ENCODE results near the gene FAM171A1. TPM values are rescaled to one million over a fixed set of nuclear protein-coding genes. Genes with fewer than 3 reads are reported as not detected.
"Not testable (repeated sequence)": the region's sequence is repeated elsewhere in the genome, so short reads cannot be mapped to it uniquely, and the experiment has no call there.

The FAM171A1 gene
- total and polyA plus RNA-seq, 2 experiments from 2014 or later: 38.9 to 41.5 TPM

DNA sequence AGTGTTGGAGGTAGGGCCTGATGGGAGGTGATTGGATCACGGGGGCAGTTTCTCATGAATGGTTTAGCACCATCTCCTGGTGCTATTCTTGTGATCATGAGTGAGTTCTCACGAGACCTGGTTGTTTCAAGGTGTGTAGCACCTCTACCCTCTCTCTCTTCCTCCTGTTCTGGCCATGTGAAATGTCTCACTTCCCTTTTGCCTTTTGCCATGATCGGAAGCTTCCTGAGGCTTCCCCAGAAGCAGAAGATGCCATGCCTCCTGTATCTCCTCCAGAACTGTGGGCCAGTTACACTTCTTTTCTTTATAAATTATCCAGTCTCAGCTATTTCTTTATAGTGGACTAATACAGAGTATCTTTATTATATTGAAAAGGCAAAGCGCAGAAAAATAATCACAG, 90.1 kb downstream of the FAM171A1 start:
- no peaks in the 10 kb centered on the region for H3K9me3 ChIP-seq (ENCODE audit: low read depth)
- peaks cover 3% of the 10 kb centered on the region for H3K36me3 ChIP-seq
- H3K27ac ChIP-seq: no peak overlapping the region
- no peak for DNase-seq (ENCODE audit: low read depth in 1 of 2, low spot score in 1 of 2)
- TF ChIP-seq, protein P1, sequence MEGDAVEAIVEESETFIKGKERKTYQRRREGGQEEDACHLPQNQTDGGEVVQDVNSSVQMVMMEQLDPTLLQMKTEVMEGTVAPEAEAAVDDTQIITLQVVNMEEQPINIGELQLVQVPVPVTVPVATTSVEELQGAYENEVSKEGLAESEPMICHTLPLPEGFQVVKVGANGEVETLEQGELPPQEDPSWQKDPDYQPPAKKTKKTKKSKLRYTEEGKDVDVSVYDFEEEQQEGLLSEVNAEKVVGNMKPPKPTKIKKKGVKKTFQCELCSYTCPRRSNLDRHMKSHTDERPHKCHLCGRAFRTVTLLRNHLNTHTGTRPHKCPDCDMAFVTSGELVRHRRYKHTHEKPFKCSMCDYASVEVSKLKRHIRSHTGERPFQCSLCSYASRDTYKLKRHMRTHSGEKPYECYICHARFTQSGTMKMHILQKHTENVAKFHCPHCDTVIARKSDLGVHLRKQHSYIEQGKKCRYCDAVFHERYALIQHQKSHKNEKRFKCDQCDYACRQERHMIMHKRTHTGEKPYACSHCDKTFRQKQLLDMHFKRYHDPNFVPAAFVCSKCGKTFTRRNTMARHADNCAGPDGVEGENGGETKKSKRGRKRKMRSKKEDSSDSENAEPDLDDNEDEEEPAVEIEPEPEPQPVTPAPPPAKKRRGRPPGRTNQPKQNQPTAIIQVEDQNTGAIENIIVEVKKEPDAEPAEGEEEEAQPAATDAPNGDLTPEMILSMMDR (IDR thresholded peaks at IDR 0.05; ENCODE audit: low read depth, low read length): no peak
- H3K4me3 ChIP-seq: no peak overlapping the region
- H3K27me3 ChIP-seq: no peaks in the 10 kb centered on the region
- H3K4me1 ChIP-seq (ENCODE audit: low read depth): no peaks in the 10 kb centered on the region

DNA sequence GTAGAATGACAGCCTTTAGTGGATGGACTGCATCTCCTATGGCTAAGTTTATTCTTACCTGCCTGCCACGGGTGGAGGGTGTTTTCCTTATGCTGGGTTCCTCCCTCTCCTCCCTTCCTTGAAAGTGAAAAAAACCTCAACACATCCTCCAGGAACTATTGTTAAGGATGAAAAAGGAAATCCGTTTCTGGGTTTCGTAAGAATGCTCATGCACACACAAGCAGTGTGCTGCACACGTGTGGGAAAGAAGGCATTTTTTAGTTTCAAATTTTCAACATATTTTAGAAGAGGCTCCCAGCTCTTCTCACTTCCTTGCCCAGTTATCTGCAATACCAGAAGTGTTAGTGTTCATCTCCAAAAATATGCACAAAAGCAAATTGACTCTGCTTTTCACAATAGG, 90.6 kb downstream of the FAM171A1 start:
- TF ChIP-seq, protein P1 (IDR thresholded peaks at IDR 0.05; ENCODE audit: low read depth, low read length): no peak

DNA sequence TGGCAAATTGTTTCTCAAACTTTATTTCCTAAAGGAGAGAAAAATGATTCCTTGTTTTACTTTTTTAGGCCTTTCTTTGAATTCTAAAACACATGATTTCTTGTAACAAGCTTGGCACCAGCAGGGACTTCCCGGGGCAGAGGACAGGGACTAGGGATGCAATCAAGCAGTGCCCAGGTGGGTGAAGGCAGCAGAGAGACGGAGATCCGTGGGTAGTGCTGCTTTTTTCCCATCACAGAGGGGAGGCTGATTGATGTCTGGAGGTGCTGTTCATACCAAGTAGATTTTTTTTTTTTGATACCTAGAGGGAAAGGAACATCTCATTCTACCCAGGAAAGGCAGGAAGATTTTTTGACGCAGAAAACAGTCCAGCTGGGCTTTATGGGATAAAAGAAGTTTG, 91.9 kb downstream of the FAM171A1 start:
- Histone ChIP-seq H3K27me3 (no peaks in the 10 kb centered on the region), H3K27ac (no peak overlapping the region), H3K9me3 (ENCODE audit: low read depth) (no peaks in the 10 kb centered on the region), H3K4me3 (no peak overlapping the region), H3K36me3 (peaks cover 3% of the 10 kb centered on the region), H3K4me1 (ENCODE audit: low read depth) (no peaks in the 10 kb centered on the region)
- TF ChIP-seq, protein P1 (IDR thresholded peaks at IDR 0.05; ENCODE audit: low read depth, low read length): no peak
- no peak for DNase-seq (ENCODE audit: low read depth in 1 of 2, low spot score in 1 of 2)

More for the DNA sequence above, 90.6 kb downstream of the FAM171A1 start:
- peak in 1 of 2 donors; percentile 39 for DNase-seq (ENCODE audit: low read depth in 1 of 2, low spot score in 1 of 2)
- Histone ChIP-seq H3K27me3 (no peaks in the 10 kb centered on the region), H3K27ac (no peak overlapping the region), H3K9me3 (ENCODE audit: low read depth) (no peaks in the 10 kb centered on the region), H3K4me1 (ENCODE audit: low read depth) (no peaks in the 10 kb centered on the region), H3K4me3 (no peak overlapping the region), H3K36me3 (peaks cover 3% of the 10 kb centered on the region)

DNA sequence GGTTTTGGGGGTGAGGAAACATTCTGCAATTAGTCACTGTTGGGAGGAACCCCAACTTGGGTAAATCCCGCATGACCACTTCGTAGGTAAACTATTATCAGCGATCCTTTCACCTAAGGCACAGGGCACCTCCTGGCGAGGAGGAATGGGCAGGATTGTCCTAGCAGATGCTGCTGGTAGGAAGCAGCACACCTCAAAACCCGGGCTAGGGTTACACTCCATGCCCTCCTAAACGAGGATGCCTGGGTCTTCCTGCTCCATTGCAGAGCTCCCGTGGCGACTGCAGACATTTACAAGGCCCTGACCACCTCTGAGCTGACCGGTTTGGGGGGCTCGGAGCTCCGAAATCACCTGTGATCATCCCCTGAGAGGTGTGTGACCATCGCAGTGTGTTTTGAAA, 92.3 kb downstream of the FAM171A1 start:
- no peak overlapping the region for H3K4me3 ChIP-seq
- peaks cover 3% of the 10 kb centered on the region for H3K36me3 ChIP-seq
- H3K27ac ChIP-seq: no peak overlapping the region
- TF ChIP-seq, protein P1 (IDR thresholded peaks at IDR 0.05; ENCODE audit: low read depth, low read length): no peak
- no peaks in the 10 kb centered on the region for H3K9me3 ChIP-seq (ENCODE audit: low read depth)
- no peak for DNase-seq (ENCODE audit: low read depth in 1 of 2, low spot score in 1 of 2)
- H3K4me1 ChIP-seq (ENCODE audit: low read depth): no peaks in the 10 kb centered on the region
- no peaks in the 10 kb centered on the region for H3K27me3 ChIP-seq

DNA sequence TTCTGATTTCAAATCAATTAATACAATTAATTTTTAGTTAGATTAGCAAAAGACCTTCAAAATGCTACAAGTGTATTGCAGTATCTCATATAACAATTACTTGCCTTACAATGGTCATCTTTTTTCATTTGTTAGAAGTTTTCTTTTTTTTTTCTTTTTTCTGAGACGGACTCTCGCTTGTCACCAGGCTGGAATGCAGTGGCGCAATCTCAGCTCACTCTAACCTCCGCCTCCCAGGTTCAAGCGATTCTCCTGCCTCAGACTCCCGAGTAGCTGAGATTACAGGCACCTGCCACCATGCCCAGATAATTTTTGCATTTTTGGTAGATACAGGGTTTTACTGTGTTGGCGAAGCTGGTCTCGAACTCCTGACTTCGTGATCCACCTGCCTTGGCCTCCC, 95.0 kb downstream of the FAM171A1 start:
- not testable (repeated sequence) for H3K27me3 ChIP-seq; H3K4me1 ChIP-seq (ENCODE audit: low read depth); H3K27ac ChIP-seq; H3K4me3 ChIP-seq; H3K36me3 ChIP-seq; H3K9me3 ChIP-seq (ENCODE audit: low read depth)
- peak in 1 of 2 donors; percentile 50 for DNase-seq (ENCODE audit: low read depth in 1 of 2, low spot score in 1 of 2)

DNA sequence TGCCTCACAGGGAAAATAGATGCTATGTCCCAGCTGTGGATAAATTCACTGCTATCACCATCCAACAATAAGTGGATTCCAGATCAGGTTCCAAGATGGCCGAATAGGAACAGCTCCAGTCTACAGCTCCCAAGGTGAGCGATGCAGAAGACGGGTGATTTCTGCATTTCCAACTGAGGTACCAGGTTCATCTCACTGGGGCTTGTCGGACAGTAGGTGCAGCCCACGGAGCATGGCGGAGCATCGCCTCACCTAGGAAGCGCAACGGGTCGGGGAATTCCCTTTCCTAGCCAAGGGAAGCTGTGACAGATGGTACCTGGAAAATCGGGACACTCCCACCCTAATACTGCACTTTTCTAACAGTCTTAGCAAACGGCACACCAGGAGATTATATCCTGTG, 101.3 kb downstream of the FAM171A1 start:
- H3K9me3 ChIP-seq (ENCODE audit: low read depth); H3K36me3 ChIP-seq; H3K27ac ChIP-seq; DNase-seq (ENCODE audit: low read depth in 1 of 2, low spot score in 1 of 2); H3K4me3 ChIP-seq; H3K27me3 ChIP-seq; H3K4me1 ChIP-seq (ENCODE audit: low read depth): not testable (repeated sequence)

DNA sequence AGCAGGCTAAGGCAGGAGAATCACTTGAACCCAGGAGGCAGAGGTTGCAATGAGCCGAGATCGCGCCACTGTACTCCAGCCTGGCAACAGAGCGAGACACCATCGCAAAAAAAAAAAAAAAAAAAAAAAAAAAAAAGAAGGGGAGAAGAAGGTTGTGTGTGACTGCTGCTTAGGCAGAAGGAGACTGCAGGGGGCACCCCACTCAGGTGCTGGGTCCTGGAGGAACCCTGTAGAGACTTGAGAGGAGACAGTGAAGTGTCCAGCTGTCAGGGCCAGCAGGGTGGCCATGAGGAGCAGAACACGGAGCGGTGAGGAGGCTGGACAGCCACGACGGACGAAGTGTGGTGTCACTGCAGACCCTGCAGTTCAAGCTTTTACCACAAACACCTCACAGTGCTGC, 103.6 kb downstream of the FAM171A1 start:
- Histone ChIP-seq H3K9me3 (ENCODE audit: low read depth) (no peaks in the 10 kb centered on the region), H3K27ac (no peak overlapping the region), H3K4me1 (ENCODE audit: low read depth) (peaks cover 2% of the 10 kb centered on the region), H3K36me3 (no peaks in the 10 kb centered on the region), H3K27me3 (no peaks in the 10 kb centered on the region), H3K4me3 (no peak overlapping the region)
- DNase-seq (ENCODE audit: low read depth in 1 of 2, low spot score in 1 of 2): peak in 1 of 2 donors; percentile 12
- TF ChIP-seq, protein P1 (IDR thresholded peaks at IDR 0.05; ENCODE audit: low read depth, low read length): peak; percentile 13
